Vagina (tissue), 2 donors: ENCODE measurements around the gene HHATL.

Experiments
- CTCF ChIP-seq, 3 experiments: fragments of 450-650 bp in 2 of 3; fragments of 200-600 bp in 1 of 3; sonication (generic) in 1 of 3; IDR thresholded peaks; one replicate each; pipeline ENCODE4 v1.5.1; 2017 to 2019; ENCODE audit warnings: antibody characterized with exemption in 3 of 3, mild to moderate bottlenecking in 2 of 3, moderate library complexity in 2 of 3
- POLR2AphosphoS5 ChIP-seq, 2 donors: sonication (generic); formaldehyde crosslinking; IDR thresholded peaks; one replicate each; pipeline ENCODE4 v1.9.0; 2017; ENCODE audit warnings: antibody characterized with exemption in 2 of 2, mild to moderate bottlenecking in 2 of 2, low read depth in 1 of 2; ENCODE audit not compliant: insufficient read depth in 1 of 2

GRCh38 chr3:42720126-42720525 is 17.5 kb upstream of the HHATL start:
- TF ChIP-seq POLR2AphosphoS5 (IDR thresholded peaks at IDR 0.05; ENCODE audit: insufficient read depth in 1 of 2, low read depth in 1 of 2) (no peak), CTCF (IDR thresholded peaks at IDR 0.05) (no peak)
